ENCODE data around the gene MICAL3. TPM values are rescaled to one million over a fixed set of nuclear protein-coding genes. Genes with fewer than 3 reads are reported as not detected.
A peak's percentile ranks its signal among the peaks of the same experiment; 100 is the strongest.

Gene MICAL3
- total RNA-seq, 4 donors from 2014 or later, result 30.4 to 57.1 (median 37.7) TPM

- no peaks in the 10 kb centered on the region for H3K27me3 ChIP-seq
- H3K9me3 ChIP-seq, result no peaks in the 10 kb centered on the region
- peaks cover 43% of the 10 kb centered on the region for H3K4me1 ChIP-seq
- no peak overlapping the region for H3K27ac ChIP-seq
- WGBS, result 61% methylated on average over 7 of the region's 7 CpGs
- no peak for TF ChIP-seq CTCF (IDR thresholded peaks at IDR 0.05)
- no peak for TF ChIP-seq POLR2AphosphoS5 (IDR thresholded peaks at IDR 0.05)
- no peak for TF ChIP-seq POLR2A (IDR thresholded peaks at IDR 0.05)
- TF ChIP-seq EP300 (IDR thresholded peaks at IDR 0.05), result no peak
- H3K4me3 ChIP-seq, result no peak overlapping the region
- no peaks in the 10 kb centered on the region for H3K36me3 ChIP-seq
- DNase-seq (ENCODE audit: low spot score in 2 of 2), result peak in 1 of 2 donors; percentile 16
Measured at GRCh38 chr22:17925431-17925841, 98.9 kb downstream of the MICAL3 start.

- H3K36me3 ChIP-seq, result no peaks in the 10 kb centered on the region
- H3K27me3 ChIP-seq, result no peaks in the 10 kb centered on the region
- peak in 1 of 2 donors; percentile 45 for DNase-seq (ENCODE audit: low spot score in 2 of 2)
- no peak overlapping the region for H3K27ac ChIP-seq
- TF ChIP-seq POLR2AphosphoS5 (IDR thresholded peaks at IDR 0.05) (no peak), CTCF (IDR thresholded peaks at IDR 0.05) (no peak), EP300 (IDR thresholded peaks at IDR 0.05) (no peak), POLR2A (IDR thresholded peaks at IDR 0.05) (no peak)
- peaks cover 49% of the 10 kb centered on the region for H3K4me1 ChIP-seq
- WGBS, result 19% methylated on average over 3 of the region's 4 CpGs
- H3K9me3 ChIP-seq, result no peaks in the 10 kb centered on the region
- no peak overlapping the region for H3K4me3 ChIP-seq
Measured at GRCh38 chr22:17924735-17925364, 99.5 kb downstream of the MICAL3 start.

GRCh38 chr22:17924076-17924475 is 100.3 kb downstream of the MICAL3 start:
- 96% methylated on average over 7 of the region's 7 CpGs for WGBS

GRCh38 chr22:17922925-17923903 is 101.1 kb downstream of the MICAL3 start:
- H3K9me3 ChIP-seq, result no peaks in the 10 kb centered on the region
- TF ChIP-seq CTCF (IDR thresholded peaks at IDR 0.05), result no peak
- no peak for TF ChIP-seq POLR2A (IDR thresholded peaks at IDR 0.05)
- no peak for TF ChIP-seq POLR2AphosphoS5 (IDR thresholded peaks at IDR 0.05)
- TF ChIP-seq EP300 (IDR thresholded peaks at IDR 0.05), result no peak
- peaks cover 60% of the 10 kb centered on the region for H3K4me1 ChIP-seq
- no peak overlapping the region for H3K4me3 ChIP-seq
- WGBS, result 33% methylated on average over 2 of the region's 2 CpGs
- H3K27me3 ChIP-seq, result no peaks in the 10 kb centered on the region
- no peaks in the 10 kb centered on the region for H3K36me3 ChIP-seq
- DNase-seq (ENCODE audit: low spot score in 2 of 2), result no peak
- peak overlapping the region; percentile 30 for H3K27ac ChIP-seq

More at GRCh38 chr22:17924076-17924475, 100.3 kb downstream of the MICAL3 start:
- no peak for DNase-seq (ENCODE audit: low spot score in 2 of 2)
- no peaks in the 10 kb centered on the region for H3K27me3 ChIP-seq
- no peak overlapping the region for H3K4me3 ChIP-seq
- H3K36me3 ChIP-seq, result no peaks in the 10 kb centered on the region
- no peaks in the 10 kb centered on the region for H3K9me3 ChIP-seq
- H3K27ac ChIP-seq, result no peak overlapping the region
- TF ChIP-seq CTCF (IDR thresholded peaks at IDR 0.05), result no peak
- TF ChIP-seq POLR2AphosphoS5 (IDR thresholded peaks at IDR 0.05), result no peak
- no peak for TF ChIP-seq POLR2A (IDR thresholded peaks at IDR 0.05)
- no peak for TF ChIP-seq EP300 (IDR thresholded peaks at IDR 0.05)
- peaks cover 55% of the 10 kb centered on the region for H3K4me1 ChIP-seq

Measured in suprapubic skin (tissue), 4 donors.